GM18870 (cell line): ENCODE results near the gene GMPS.
A peak's percentile ranks its signal among the peaks of the same experiment; 100 is the strongest.
"Not testable (repeated sequence)": the region's sequence is repeated elsewhere in the genome, so short reads cannot be mapped to it uniquely, and the experiment has no call there.

Experiments
- ATAC-seq: cut with Tn5 transposase; IDR thresholded peaks from one replicate; pipeline ENCODE4 v1.9.1; 2021; ENCODE audit warnings: moderate library complexity; ENCODE audit not compliant: unreplicated experiment

GMPS gene

GRCh38 chr3:155871746-155872158 is 1.3 kb downstream of the GMPS start:
- peak; percentile 19 for ATAC-seq

- ATAC-seq: no peak
These were observed 2.6 kb downstream of the GMPS start for GRCh38 chr3:155872904-155873646.

- ATAC-seq: no peak
These were observed 5.6 kb downstream of the GMPS start for GRCh38 chr3:155876037-155876436.

- no peak for ATAC-seq
These were observed 6.1 kb downstream of the GMPS start for GRCh38 chr3:155876503-155876902.

GRCh38 chr3:155880286-155880685 is 9.8 kb downstream of the GMPS start:
- ATAC-seq: peak; percentile 65

GRCh38 chr3:155884292-155884691 is 13.8 kb downstream of the GMPS start:
- ATAC-seq: no peak

GRCh38 chr3:155885292-155885691 is 14.8 kb downstream of the GMPS start:
- ATAC-seq: no peak

- not testable (repeated sequence) for ATAC-seq
These were observed 15.9 kb downstream of the GMPS start for GRCh38 chr3:155886348-155886747.

GRCh38 chr3:155886915-155887314 is 16.5 kb downstream of the GMPS start:
- ATAC-seq: no peak

- ATAC-seq: no peak
These were observed 18.8 kb downstream of the GMPS start for GRCh38 chr3:155889212-155889611.

- ATAC-seq: no peak
These were observed 19.5 kb downstream of the GMPS start for GRCh38 chr3:155889952-155890351.

GRCh38 chr3:155890671-155891190 is 20.3 kb downstream of the GMPS start:
- peak; percentile 57 for ATAC-seq

- ATAC-seq: no peak
These were observed 20.9 kb downstream of the GMPS start for GRCh38 chr3:155891321-155891720.

GRCh38 chr3:155895379-155895900 is 25.0 kb downstream of the GMPS start:
- ATAC-seq: no peak

GRCh38 chr3:155906900-155907299 is 36.5 kb downstream of the GMPS start:
- ATAC-seq: no peak

- no peak for ATAC-seq
These were observed 37.6 kb downstream of the GMPS start for GRCh38 chr3:155908086-155908485.

- ATAC-seq: no peak
These were observed 38.2 kb downstream of the GMPS start for GRCh38 chr3:155908605-155909004.

GRCh38 chr3:155912090-155912489 is 41.6 kb downstream of the GMPS start:
- ATAC-seq: no peak

- no peak for ATAC-seq
These were observed 42.2 kb downstream of the GMPS start for GRCh38 chr3:155912579-155913190.

- no peak for ATAC-seq
These were observed 47.3 kb downstream of the GMPS start for GRCh38 chr3:155917781-155918180.

GRCh38 chr3:155919728-155920127 is 49.3 kb downstream of the GMPS start:
- ATAC-seq: no peak

GRCh38 chr3:155921486-155921885 is 51.0 kb downstream of the GMPS start:
- ATAC-seq: no peak
